ENCODE data around the gene FAM120A.

The FAM120A gene

DNA sequence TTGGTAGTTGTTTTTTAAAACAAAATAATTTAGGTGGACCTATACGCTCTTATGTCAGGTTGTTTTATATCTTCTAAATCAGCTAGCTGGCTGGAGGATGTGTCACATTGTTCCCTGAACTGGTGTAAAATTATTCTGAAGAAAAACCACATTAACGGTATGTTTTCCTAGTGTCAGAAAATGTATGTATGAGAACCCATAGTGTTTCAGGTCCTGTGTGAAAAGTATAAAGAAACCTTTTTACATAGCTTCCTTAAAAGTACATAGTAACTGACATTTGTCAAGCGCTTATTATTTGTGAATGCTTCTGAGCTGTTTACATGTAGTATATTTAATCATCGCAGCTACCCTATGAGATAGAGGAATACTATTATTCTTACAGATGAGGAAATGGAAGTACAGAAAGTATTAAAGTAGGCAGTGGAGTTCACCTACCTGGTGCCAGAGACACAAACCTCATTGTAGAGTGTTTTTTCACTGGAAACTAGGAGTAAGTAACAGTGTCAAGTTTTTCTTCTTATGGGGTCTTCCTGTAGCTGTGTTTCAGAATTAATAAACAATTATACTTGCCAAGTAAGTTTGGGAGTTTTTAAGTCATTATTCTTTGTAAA, 12.3 kb downstream of the FAM120A start:
- no peak for TF ChIP-seq CTCF (IDR thresholded peaks at IDR 0.05; ENCODE audit: low read depth, low read length, missing control alignments)
- no peak overlapping the region for H3K4me3 ChIP-seq (replicated peaks; ENCODE audit: low read depth, low read length)

GRCh38 chr9:93464395-93464794, 12.9 kb downstream of the FAM120A start:
- H3K4me3 ChIP-seq (replicated peaks; ENCODE audit: low read depth, low read length), result no peak overlapping the region
- TF ChIP-seq CTCF (IDR thresholded peaks at IDR 0.05; ENCODE audit: low read depth, low read length, missing control alignments), result no peak
- DNase-seq (ENCODE audit: extremely low read depth, low read depth), result no peak

More for the DNA sequence above, 12.3 kb downstream of the FAM120A start:
- no peak for DNase-seq (ENCODE audit: extremely low read depth, low read depth)

GRCh38 chr9:93464876-93465275, 13.4 kb downstream of the FAM120A start:
- no peak overlapping the region for H3K4me3 ChIP-seq (replicated peaks; ENCODE audit: low read depth, low read length)
- no peak for DNase-seq (ENCODE audit: extremely low read depth, low read depth)
- no peak for TF ChIP-seq CTCF (IDR thresholded peaks at IDR 0.05; ENCODE audit: low read depth, low read length, missing control alignments)

- no peak for DNase-seq (ENCODE audit: extremely low read depth, low read depth)
- no peak for TF ChIP-seq CTCF (IDR thresholded peaks at IDR 0.05; ENCODE audit: low read depth, low read length, missing control alignments)
- H3K4me3 ChIP-seq (replicated peaks; ENCODE audit: low read depth, low read length), result no peak overlapping the region
These were observed 14.4 kb downstream of the FAM120A start for GRCh38 chr9:93465855-93466254.

GRCh38 chr9:93466416-93467061, 15.1 kb downstream of the FAM120A start:
- no peak for TF ChIP-seq CTCF (IDR thresholded peaks at IDR 0.05; ENCODE audit: low read depth, low read length, missing control alignments)
- H3K4me3 ChIP-seq (replicated peaks; ENCODE audit: low read depth, low read length), result no peak overlapping the region
- no peak for DNase-seq (ENCODE audit: extremely low read depth, low read depth)

- no peak for TF ChIP-seq CTCF (IDR thresholded peaks at IDR 0.05; ENCODE audit: low read depth, low read length, missing control alignments)
- H3K4me3 ChIP-seq (replicated peaks; ENCODE audit: low read depth, low read length), result no peak overlapping the region
- no peak for DNase-seq (ENCODE audit: extremely low read depth, low read depth)
These were observed 15.6 kb downstream of the FAM120A start for GRCh38 chr9:93467062-93467416.

Data from HFF-Myc (cell line).